GM12878 (cell line): ENCODE data around the gene TGFB1I1. TPM values are rescaled to one million over a fixed set of nuclear protein-coding genes. Genes with fewer than 3 reads are reported as not detected.

Source experiments
- ATAC-seq: fragments of 200-7000 bp; cut with Tn5 transposase; 3 replicates; pipeline ENCODE4 v1.9.1; 2020; ENCODE audit warnings: mild to moderate bottlenecking, moderate library complexity
- BruUV-seq: library from RNA; stranded (reverse); fragments of 400-500 nt; replicated peaks from 2 replicates; lab custom pipeline; 2021; lab: Mats Ljungman, UMichigan
- CTCF ChIA-PET: fragments of 300-600 bp; sonication (Branson Sonifier 250); formaldehyde crosslinking; extraction: SDS; loops from one replicate; lab custom pipeline; 2021; ENCODE audit warnings: inconsistent platforms; lab: Yijun Ruan, JAX
- POLR2A ChIA-PET: fragments of 350-600 bp; formaldehyde crosslinking; extraction: SDS; loops from one replicate; lab custom pipeline; 2021; ENCODE audit warnings: inconsistent platforms; lab: Charles Lee
- RAD21 ChIA-PET: fragments of 300-600 bp; sonication (Branson Sonifier 250); formaldehyde crosslinking; loops from one replicate; lab custom pipeline; 2023; ENCODE audit warnings: antibody characterized with exemption; ENCODE audit not compliant: unreplicated experiment; lab: Charles Lee
- SMC1A ChIA-PET: fragments of 300-600 bp; sonication (Branson Sonifier 250); formaldehyde crosslinking; loops from one replicate; lab custom pipeline; 2023; ENCODE audit not compliant: unreplicated experiment, uncharacterized antibody; lab: Charles Lee
- DNase-seq: peaks from one replicate; pipeline ENCODE4 v3.0.0-alpha.2; 2011; ENCODE audit warnings: low read depth, low spot score
- FAIRE-seq: peaks from 3 replicates; lab custom pipeline; 2011; peaks lifted over from hg19 to GRCh38; lab: Jason Lieb, UNC
- H2AFZ ChIP-seq: 2 replicates; pipeline ENCODE4 v1.6.0; 2011; ENCODE audit warnings: low read depth, low read length, control low read depth; ENCODE audit not compliant: control insufficient read depth
- H3K27ac ChIP-seq: 2 replicates; pipeline ENCODE4 v1.5.1; 2011; ENCODE audit warnings: control low read depth; ENCODE audit not compliant: control insufficient read depth, insufficient read depth
- H3K27me3 ChIP-seq, 2 experiments: replicated peaks in 1 of 2; 2 replicates each; pipeline versions ENCODE4 v1.6.0 to v1.6.1; 2011; ENCODE audit warnings: low read length in 1 of 2; ENCODE audit not compliant: control insufficient read depth in 2 of 2, insufficient read depth in 2 of 2
- H3K36me3 ChIP-seq, 2 experiments: 2 replicates each; pipeline ENCODE4 v1.5.1; 2011; ENCODE audit warnings: low read length in 1 of 2; ENCODE audit not compliant: control insufficient read depth in 2 of 2, insufficient read depth in 2 of 2
- H3K4me1 ChIP-seq: 2 replicates; pipeline ENCODE4 v1.6.1; 2011; ENCODE audit warnings: mild to moderate bottlenecking, low read length, moderate library complexity, mixed read lengths; ENCODE audit not compliant: control insufficient read depth, insufficient read depth
- H3K4me2 ChIP-seq: 2 replicates; pipeline ENCODE4 v1.6.0; 2011; ENCODE audit warnings: control low read depth; ENCODE audit not compliant: control insufficient read depth, insufficient read depth
- H3K4me3 ChIP-seq: fragments of 200-600 bp; sonication (generic); 2 replicates; pipeline ENCODE4 v1.5.1; 2016
- H3K79me2 ChIP-seq: 2 replicates; pipeline ENCODE4 v1.6.0; 2011; ENCODE audit warnings: low read length; ENCODE audit not compliant: control insufficient read depth, insufficient read depth
- H3K9ac ChIP-seq: 2 replicates; pipeline ENCODE4 v1.8.0; 2011; ENCODE audit warnings: low read length, control low read depth, mixed read lengths; ENCODE audit not compliant: control insufficient read depth, insufficient read depth
- H3K9me3 ChIP-seq: replicated peaks from 3 replicates; pipeline ENCODE4 v1.5.1; 2011; ENCODE audit warnings: mild to moderate bottlenecking, low read length; ENCODE audit not compliant: control insufficient read depth, insufficient read depth
- H4K20me1 ChIP-seq: 2 replicates; pipeline ENCODE4 v1.6.0; 2011; ENCODE audit not compliant: control insufficient read depth, insufficient read depth
- EZH2 ChIP-seq: IDR thresholded peaks from 2 replicates; pipeline ENCODE4 v1.6.1; 2012; ENCODE audit warnings: low read depth, mild to moderate bottlenecking, control low read depth, inconsistent platforms, low read length, borderline replicate concordance; ENCODE audit not compliant: control insufficient read depth
- HDAC6 ChIP-seq: fragments of 200-600 bp; sonication (generic); IDR thresholded peaks from one replicate; pipeline ENCODE4 v1.8.0; 2017; ENCODE audit warnings: antibody characterized with exemption; ENCODE audit not compliant: unreplicated experiment
- MEF2A ChIP-seq: IDR thresholded peaks from 2 replicates; pipeline ENCODE4 v1.6.1; 2011; ENCODE audit warnings: low read depth, mild to moderate bottlenecking, low read length, moderate library complexity; ENCODE audit not compliant: insufficient read depth
- MYC ChIP-seq: IDR thresholded peaks from 2 replicates; pipeline ENCODE4 v1.6.1; 2011; ENCODE audit warnings: mild to moderate bottlenecking, low read length, moderate library complexity, inconsistent platforms; ENCODE audit not compliant: insufficient read depth, insufficient replicate concordance, insufficient read length, severe bottlenecking
- SREBF1 ChIP-seq: IDR thresholded peaks from 2 replicates; pipeline ENCODE4 v1.6.1; 2012; ENCODE audit warnings: mild to moderate bottlenecking, low read length
- SRF ChIP-seq, 2 experiments: IDR thresholded peaks; 2 replicates each; pipeline ENCODE4 v1.6.1; 2011; ENCODE audit warnings: low read depth in 2 of 2, low read length in 2 of 2, mild to moderate bottlenecking in 1 of 2, moderate library complexity in 1 of 2
- YBX1 ChIP-seq: fragments of 450-650 bp; IDR thresholded peaks from 2 replicates; pipeline ENCODE4 v1.6.1; 2016; ENCODE audit warnings: antibody characterized with exemption
- ZNF217 ChIP-seq: fragments of 450-650 bp; IDR thresholded peaks from 2 replicates; pipeline ENCODE4 v1.6.1; 2017; ENCODE audit warnings: antibody characterized with exemption, mild to moderate bottlenecking
- WGBS: methylation state at CpG from one replicate; pipeline ENCODE4 v1.1.6; 2016; ENCODE audit warnings: low lambda C conversion rate; ENCODE audit not compliant: insufficient replicate concordance, insufficient coverage; ENCODE audit errors: missing lambda C conversion rate; 5-methylcytosine and 5-hydroxymethylcytosine counted together
- in situ Hi-C: fragments of 300-500 bp; cut with MboI; formaldehyde crosslinking; loops from 9 replicates; pipeline ENCODE4 v1.14.3; 2018; ENCODE audit warnings: mixed read lengths
- intact Hi-C: fragments of 100-400 bp; cut with micrococcal nuclease; formaldehyde crosslinking; loops from one replicate; pipeline ENCODE4 v1.14.2; 2022; ENCODE audit not compliant: unreplicated experiment
- polyA plus RNA-seq, 11 experiments: library from polyadenylated mRNA; depleted of rRNA in 4 of 11; unstranded in 6 of 11; stranded (reverse) in 5 of 11; fragments of >200 nt; fragmentation: Nextera tagmentation in 4 of 11; fragmentation: Illumina TruSeq in 1 of 11; extraction: Ambion mirVana in 4 of 11; extraction: Trizol in 1 of 11; gene quantifications; 1 replicate in 1 of 11; 2 replicates in 10 of 11; pipeline versions ENCODE4 v1.2.1 to v1.2.3, GENCODE V29; 2011 to 2016; ENCODE audit warnings: inconsistent platforms in 2 of 11, missing spikeins in 2 of 11, low read depth in 1 of 11
- total RNA-seq, 4 experiments: library from RNA; depleted of rRNA in 3 of 4; stranded (reverse); fragments of >200 nt in 3 of 4; fragmentation: Illumina TruSeq in 1 of 4; extraction: Trizol in 1 of 4; gene quantifications; 2 replicates each; pipeline versions ENCODE4 v1.2.1 to v1.2.3, GENCODE V29; 2013 to 2021
- TF ChIP-seq, protein P1 (sequence below): IDR thresholded peaks from 2 replicates; pipeline ENCODE4 v1.6.1; 2012; ENCODE audit warnings: low read depth, low read length, improper control_type of control experiment

TGFB1I1 gene
- total and polyA plus RNA-seq, 10 of the 15 experiments (the other 5 are each of a cell fraction or from before 2014, with no cell fraction given), result 0.13 to 2.3 (median 0.41) TPM; not detected in 2

DNA sequence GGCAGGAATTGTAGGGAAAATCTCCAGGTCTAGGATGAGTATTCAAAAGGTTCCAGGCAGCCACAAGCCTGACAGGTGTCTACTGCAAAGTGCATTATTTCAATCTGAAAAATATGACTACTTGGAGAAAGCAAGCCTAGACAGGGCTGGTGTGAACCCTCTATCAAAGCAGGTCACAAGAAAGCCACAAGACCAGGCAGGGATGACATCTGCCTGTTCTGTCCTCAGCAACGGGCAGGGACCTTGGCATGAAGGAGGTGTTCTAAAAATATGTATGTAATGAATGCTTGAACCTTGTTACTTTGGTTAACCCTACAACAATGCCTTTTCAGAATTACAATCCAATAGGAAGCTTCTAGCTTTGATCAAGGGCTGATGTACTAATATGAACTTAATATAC is 42.6 kb upstream of the TGFB1I1 start:
- ChIA-PET POLR2A (interaction anchor here (1.2 to 1.8 kb wide), 2 partner anchors 9 to 23 kb away, joined by 4 to 5 read pairs; no protein-coding TSS in a partner anchor), CTCF (interaction anchor here (0.8 to 4.8 kb wide), 10 partner anchors 8 to 487 kb away, joined by 3 to 20 read pairs (median 3); no protein-coding TSS in a partner anchor), RAD21 (interaction anchor here (0.6 to 3.2 kb wide), 3 partner anchors 10 to 44 kb away, joined by 3 to 20 read pairs (median 5); partner anchors contain the start of gene ZNF843), SMC1A (interaction anchor here (1.0 to 5.2 kb wide), 7 partner anchors 9 to 53 kb away, joined by 3 to 31 read pairs (median 6); partner anchors contain the start of gene ZNF843)
- Histone ChIP-seq H3K4me1 (no peaks in the 10 kb centered on the region), H3K27ac (no peak overlapping the region), H3K4me2 (no peak overlapping the region), H4K20me1 (no peaks in the 10 kb centered on the region), H3K4me3 (no peak overlapping the region), H3K27me3 (no peaks in the 10 kb centered on the region), H3K9me3 (no peaks in the 10 kb centered on the region; the same call in 2 of the 3 replicates), H3K79me2 (no peaks in the 10 kb centered on the region), H2AFZ (no peak overlapping the region), H3K36me3 (no peaks in the 10 kb centered on the region), H3K9ac (no peak overlapping the region)
- in situ Hi-C loops (loop anchor here (25.0 kb wide), 1 partner anchor 442 kb away; the partner anchor contains the start of gene HSD3B7), intact Hi-C loops (no loop called here)
- WGBS, result 0% methylated on average over 1 of the region's 1 CpG
- no peak for DNase-seq
- TF ChIP-seq, protein P1, sequence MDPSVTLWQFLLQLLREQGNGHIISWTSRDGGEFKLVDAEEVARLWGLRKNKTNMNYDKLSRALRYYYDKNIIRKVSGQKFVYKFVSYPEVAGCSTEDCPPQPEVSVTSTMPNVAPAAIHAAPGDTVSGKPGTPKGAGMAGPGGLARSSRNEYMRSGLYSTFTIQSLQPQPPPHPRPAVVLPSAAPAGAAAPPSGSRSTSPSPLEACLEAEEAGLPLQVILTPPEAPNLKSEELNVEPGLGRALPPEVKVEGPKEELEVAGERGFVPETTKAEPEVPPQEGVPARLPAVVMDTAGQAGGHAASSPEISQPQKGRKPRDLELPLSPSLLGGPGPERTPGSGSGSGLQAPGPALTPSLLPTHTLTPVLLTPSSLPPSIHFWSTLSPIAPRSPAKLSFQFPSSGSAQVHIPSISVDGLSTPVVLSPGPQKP, result no peak
- TF ChIP-seq ZNF217 (no peak), EZH2 (no peak), YBX1 (no peak), SREBF1 (no peak), MEF2A (no peak), MYC (no peak), HDAC6 (no peak), SRF (IDR thresholded peaks at IDR 0.05; ENCODE audit: low read depth in 2 of 2, low read length in 2 of 2) (no peak)
- BruUV-seq, result no TSS peak
- peak; percentile 25; the same call in 2 of the 3 replicates for ATAC-seq
- FAIRE-seq, result no peak
